Measurements from ENCODE around the gene CPNE8.

DNA sequence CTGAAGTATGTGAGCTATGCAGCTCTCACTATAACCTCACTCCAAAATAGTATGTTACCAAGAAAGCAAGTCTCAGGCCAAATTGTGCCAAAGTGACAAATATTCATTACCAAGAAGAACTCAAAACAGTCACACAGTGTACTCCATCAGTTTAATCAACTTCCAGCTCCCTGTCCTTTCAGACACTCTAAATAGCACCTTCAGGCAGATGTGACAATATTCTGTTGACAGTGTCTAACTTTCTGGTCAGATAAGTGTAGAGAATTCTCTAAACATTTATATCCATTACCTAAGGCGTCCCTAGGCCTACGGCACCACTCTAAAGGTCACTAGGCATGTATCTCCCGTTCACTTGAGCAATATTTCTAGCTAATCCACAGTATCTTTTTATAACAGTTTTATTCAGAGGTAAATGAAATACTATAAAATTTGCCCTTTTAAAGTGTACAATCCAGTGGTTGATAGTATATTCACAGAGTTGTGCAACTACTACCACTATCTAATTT, 21.7 kb downstream of the CPNE8 start:
- TF ChIP-seq POLR2A (IDR thresholded peaks at IDR 0.05): no peak
- no peak for TF ChIP-seq CTCF (IDR thresholded peaks at IDR 0.05)
